GM12878 (cell line): ENCODE measurements around the gene CRB2. TPM values are rescaled to one million over a fixed set of nuclear protein-coding genes. Genes with fewer than 3 reads are reported as not detected.

ENCODE experiments used
- CBFB ChIP-seq: IDR thresholded peaks from 2 replicates; pipeline ENCODE4 v1.6.1; 2016; ENCODE audit warnings: antibody characterized with exemption, low read depth
- GATAD2B ChIP-seq: fragments of 450-650 bp; conservative IDR thresholded peaks from 2 replicates; pipeline ENCODE4 v1.6.1; 2017; ENCODE audit warnings: low read depth, mild to moderate bottlenecking, moderate library complexity
- IKZF1 ChIP-seq: fragments of 450-650 bp; conservative IDR thresholded peaks from 2 replicates; pipeline ENCODE4 v1.6.1; 2017; ENCODE audit warnings: antibody characterized with exemption, mild to moderate bottlenecking
- IRF4 ChIP-seq: IDR thresholded peaks from 2 replicates; pipeline ENCODE4 v1.6.1; 2011; ENCODE audit warnings: low read depth, low read length
- JUNB ChIP-seq: IDR thresholded peaks from 2 replicates; pipeline ENCODE4 v1.6.1; 2016; ENCODE audit warnings: antibody characterized with exemption, mild to moderate bottlenecking
- MTA2 ChIP-seq: fragments of 450-650 bp; IDR thresholded peaks from 2 replicates; pipeline ENCODE4 v1.6.1; 2016; ENCODE audit warnings: low read depth, mild to moderate bottlenecking, moderate library complexity
- NBN ChIP-seq: fragments of 450-650 bp; IDR thresholded peaks from 2 replicates; pipeline ENCODE4 v1.6.1; 2016
- POU2F2 ChIP-seq: IDR thresholded peaks from 3 replicates; pipeline ENCODE4 v1.6.1; 2011; ENCODE audit warnings: low read depth, mild to moderate bottlenecking, low read length, borderline replicate concordance
- SPI1 ChIP-seq: IDR thresholded peaks from 2 replicates; pipeline ENCODE4 v1.6.1; 2011; ENCODE audit warnings: low read depth, mild to moderate bottlenecking, low read length, moderate library complexity, borderline replicate concordance; ENCODE audit not compliant: insufficient read depth
- STAT1 ChIP-seq: fragments of 450-650 bp; conservative IDR thresholded peaks from 2 replicates; pipeline ENCODE4 v1.6.1; 2014; ENCODE audit warnings: antibody characterized with exemption, mild to moderate bottlenecking
- polyA plus RNA-seq, 11 experiments: library from polyadenylated mRNA; depleted of rRNA in 4 of 11; unstranded in 6 of 11; stranded (reverse) in 5 of 11; fragments of >200 nt; fragmentation: Nextera tagmentation in 4 of 11; fragmentation: Illumina TruSeq in 1 of 11; extraction: Ambion mirVana in 4 of 11; extraction: Trizol in 1 of 11; gene quantifications; 1 replicate in 1 of 11; 2 replicates in 10 of 11; pipeline versions ENCODE4 v1.2.1 to v1.2.3, GENCODE V29; 2011 to 2016; ENCODE audit warnings: inconsistent platforms in 2 of 11, missing spikeins in 2 of 11, low read depth in 1 of 11
- total RNA-seq, 4 experiments: library from RNA; depleted of rRNA in 3 of 4; stranded (reverse); fragments of >200 nt in 3 of 4; fragmentation: Illumina TruSeq in 1 of 4; extraction: Trizol in 1 of 4; gene quantifications; 2 replicates each; pipeline versions ENCODE4 v1.2.1 to v1.2.3, GENCODE V29; 2013 to 2021
- TF ChIP-seq, protein P1 (sequence below): IDR thresholded peaks from 2 replicates; pipeline ENCODE4 v1.6.1; 2012; ENCODE audit warnings: improper control_type of control experiment, low read depth, low read length; ENCODE audit not compliant: insufficient replicate concordance
- TF ChIP-seq, protein P2 (sequence below): fragments of 450-650 bp; IDR thresholded peaks from 2 replicates; pipeline ENCODE4 v1.6.1; 2017; ENCODE audit warnings: low read depth, mild to moderate bottlenecking, moderate library complexity

The CRB2 gene
- total and polyA plus RNA-seq, 10 of the 15 experiments (the other 5 are each of a cell fraction or from before 2014, with no cell fraction given), result 0.01 to 0.80 (median 0.23) TPM; not detected in 3

DNA sequence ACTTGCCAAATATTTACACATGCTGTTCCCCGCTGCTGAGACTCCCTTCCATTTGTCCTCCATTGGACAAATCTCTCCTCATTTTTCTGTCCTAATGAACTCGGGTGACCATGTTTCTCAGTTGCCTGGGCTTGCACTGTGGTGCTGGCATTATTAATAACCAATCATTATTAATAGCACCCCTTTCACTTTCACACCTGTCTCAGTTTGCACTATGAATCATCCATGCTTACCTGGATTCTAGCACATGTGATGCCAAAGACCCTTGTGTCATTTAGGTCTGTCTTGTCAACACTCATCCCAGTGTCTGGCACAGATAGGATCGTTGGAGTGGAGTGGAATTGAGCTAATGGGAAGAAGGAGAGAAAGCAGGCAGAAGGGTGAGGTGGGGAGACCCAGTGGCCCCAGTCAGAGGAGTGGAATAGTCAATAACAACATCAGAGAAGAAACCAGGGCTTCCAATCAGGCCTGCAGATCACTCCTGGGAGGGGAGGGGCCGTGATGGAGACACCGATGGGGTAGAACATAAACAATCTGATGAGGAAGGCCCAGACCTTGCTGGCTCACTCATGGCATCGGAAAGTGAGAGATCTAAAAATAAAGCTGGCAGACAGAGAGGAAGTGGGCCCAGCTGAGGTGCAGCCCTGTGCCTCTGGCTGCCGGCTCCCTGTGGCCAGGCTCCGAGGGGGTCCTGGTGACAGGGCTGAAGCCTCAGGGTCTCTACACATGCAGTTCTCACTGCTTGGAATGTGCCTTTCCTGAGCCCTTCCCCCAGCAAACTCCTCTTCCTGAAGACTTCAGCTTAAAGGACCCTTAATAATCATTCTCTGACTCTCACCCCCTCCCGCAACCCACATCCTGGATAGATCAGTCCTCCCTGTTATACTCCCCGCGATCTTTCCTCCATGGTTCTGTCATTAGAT, 33.5 kb upstream of the CRB2 start (continued):
- TF ChIP-seq, protein P1, sequence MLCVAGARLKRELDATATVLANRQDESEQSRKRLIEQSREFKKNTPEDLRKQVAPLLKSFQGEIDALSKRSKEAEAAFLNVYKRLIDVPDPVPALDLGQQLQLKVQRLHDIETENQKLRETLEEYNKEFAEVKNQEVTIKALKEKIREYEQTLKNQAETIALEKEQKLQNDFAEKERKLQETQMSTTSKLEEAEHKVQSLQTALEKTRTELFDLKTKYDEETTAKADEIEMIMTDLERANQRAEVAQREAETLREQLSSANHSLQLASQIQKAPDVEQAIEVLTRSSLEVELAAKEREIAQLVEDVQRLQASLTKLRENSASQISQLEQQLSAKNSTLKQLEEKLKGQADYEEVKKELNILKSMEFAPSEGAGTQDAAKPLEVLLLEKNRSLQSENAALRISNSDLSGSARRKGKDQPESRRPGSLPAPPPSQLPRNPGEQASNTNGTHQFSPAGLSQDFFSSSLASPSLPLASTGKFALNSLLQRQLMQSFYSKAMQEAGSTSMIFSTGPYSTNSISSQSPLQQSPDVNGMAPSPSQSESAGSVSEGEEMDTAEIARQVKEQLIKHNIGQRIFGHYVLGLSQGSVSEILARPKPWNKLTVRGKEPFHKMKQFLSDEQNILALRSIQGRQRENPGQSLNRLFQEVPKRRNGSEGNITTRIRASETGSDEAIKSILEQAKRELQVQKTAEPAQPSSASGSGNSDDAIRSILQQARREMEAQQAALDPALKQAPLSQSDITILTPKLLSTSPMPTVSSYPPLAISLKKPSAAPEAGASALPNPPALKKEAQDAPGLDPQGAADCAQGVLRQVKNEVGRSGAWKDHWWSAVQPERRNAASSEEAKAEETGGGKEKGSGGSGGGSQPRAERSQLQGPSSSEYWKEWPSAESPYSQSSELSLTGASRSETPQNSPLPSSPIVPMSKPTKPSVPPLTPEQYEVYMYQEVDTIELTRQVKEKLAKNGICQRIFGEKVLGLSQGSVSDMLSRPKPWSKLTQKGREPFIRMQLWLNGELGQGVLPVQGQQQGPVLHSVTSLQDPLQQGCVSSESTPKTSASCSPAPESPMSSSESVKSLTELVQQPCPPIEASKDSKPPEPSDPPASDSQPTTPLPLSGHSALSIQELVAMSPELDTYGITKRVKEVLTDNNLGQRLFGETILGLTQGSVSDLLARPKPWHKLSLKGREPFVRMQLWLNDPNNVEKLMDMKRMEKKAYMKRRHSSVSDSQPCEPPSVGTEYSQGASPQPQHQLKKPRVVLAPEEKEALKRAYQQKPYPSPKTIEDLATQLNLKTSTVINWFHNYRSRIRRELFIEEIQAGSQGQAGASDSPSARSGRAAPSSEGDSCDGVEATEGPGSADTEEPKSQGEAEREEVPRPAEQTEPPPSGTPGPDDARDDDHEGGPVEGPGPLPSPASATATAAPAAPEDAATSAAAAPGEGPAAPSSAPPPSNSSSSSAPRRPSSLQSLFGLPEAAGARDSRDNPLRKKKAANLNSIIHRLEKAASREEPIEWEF, result peak; percentile 55
- TF ChIP-seq GATAD2B, result 0 out of 2 replicates have a peak, but pooled peaks have one; percentile 26
- peak; percentile 53 for TF ChIP-seq NBN
- TF ChIP-seq JUNB, result peak; percentile 86
- TF ChIP-seq POU2F2, result peak; percentile 64; the same call in 1 of the 3 replicates
- TF ChIP-seq IKZF1, result peak; percentile 78; the same call in 1 of the 2 replicates
- TF ChIP-seq, protein P2, sequence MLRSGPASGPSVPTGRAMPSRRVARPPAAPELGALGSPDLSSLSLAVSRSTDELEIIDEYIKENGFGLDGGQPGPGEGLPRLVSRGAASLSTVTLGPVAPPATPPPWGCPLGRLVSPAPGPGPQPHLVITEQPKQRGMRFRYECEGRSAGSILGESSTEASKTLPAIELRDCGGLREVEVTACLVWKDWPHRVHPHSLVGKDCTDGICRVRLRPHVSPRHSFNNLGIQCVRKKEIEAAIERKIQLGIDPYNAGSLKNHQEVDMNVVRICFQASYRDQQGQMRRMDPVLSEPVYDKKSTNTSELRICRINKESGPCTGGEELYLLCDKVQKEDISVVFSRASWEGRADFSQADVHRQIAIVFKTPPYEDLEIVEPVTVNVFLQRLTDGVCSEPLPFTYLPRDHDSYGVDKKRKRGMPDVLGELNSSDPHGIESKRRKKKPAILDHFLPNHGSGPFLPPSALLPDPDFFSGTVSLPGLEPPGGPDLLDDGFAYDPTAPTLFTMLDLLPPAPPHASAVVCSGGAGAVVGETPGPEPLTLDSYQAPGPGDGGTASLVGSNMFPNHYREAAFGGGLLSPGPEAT, result no peak
- TF ChIP-seq IRF4, result 0 out of 2 replicates have a peak, but pooled peaks have one; percentile 37
- TF ChIP-seq SPI1, result peak; percentile 94
- 0 out of 2 replicates have a peak, but pooled peaks have one; percentile 8 for TF ChIP-seq STAT1
- peak; percentile 58 for TF ChIP-seq MTA2
- TF ChIP-seq CBFB, result peak; percentile 59; the same call in 1 of the 2 replicates
